SK-N-SH (cell line): ENCODE measurements around the gene CLEC16A.

ENCODE experiments used
- CTCF ChIP-seq: fragments of 200-600 bp; sonication (generic); IDR thresholded peaks from 2 replicates; pipeline ENCODE4 v1.6.1; 2017; ENCODE audit warnings: antibody characterized with exemption, mild to moderate bottlenecking, moderate library complexity
- NFIC ChIP-seq: IDR thresholded peaks from 2 replicates; pipeline ENCODE4 v1.4.0; 2012; ENCODE audit warnings: borderline replicate concordance
- RXRA ChIP-seq: IDR thresholded peaks from 2 replicates; pipeline ENCODE4 v1.4.0; 2012; ENCODE audit warnings: low read depth, mild to moderate bottlenecking, borderline replicate concordance

GRCh38 chr16:10902999-10903398 lies 41.4 kb upstream of the CLEC16A start:
- TF ChIP-seq NFIC (no peak), CTCF (no peak), RXRA (no peak)
